Muscle of arm (tissue), 12 donors: ENCODE measurements around the gene COL21A1. TPM values are rescaled to one million over a fixed set of nuclear protein-coding genes. Genes with fewer than 3 reads are reported as not detected.
A peak's percentile ranks its signal among the peaks of the same experiment; 100 is the strongest.

ENCODE experiments used
- DNase-seq: peaks from one replicate; pipeline ENCODE4 v3.0.0-alpha.2; 2013
- polyA plus RNA-seq, 12 donors: library from polyadenylated mRNA; unstranded; fragments of 120-200 nt; gene quantifications; one replicate each; pipeline ENCODE4 v1.2.1, GENCODE V29; 2013; ENCODE audit not compliant: insufficient read length in 12 of 12

COL21A1 gene
- polyA plus RNA-seq, 12 donors, result 79.5 to 205 (median 117) TPM

- no peak for DNase-seq
Measured at GRCh38 chr6:56055081-56055704, 192.2 kb downstream of the COL21A1 start.

GRCh38 chr6:56051202-56051598 lies 196.2 kb downstream of the COL21A1 start:
- no peak for DNase-seq

GRCh38 chr6:56050530-56051201 lies 196.7 kb downstream of the COL21A1 start:
- DNase-seq, result no peak

- no peak for DNase-seq
Measured at GRCh38 chr6:56048601-56049000, 198.8 kb downstream of the COL21A1 start.

GRCh38 chr6:56047931-56048540 lies 199.3 kb downstream of the COL21A1 start:
- DNase-seq, result no peak

- DNase-seq, result no peak
Measured at GRCh38 chr6:56046576-56046975, 200.8 kb downstream of the COL21A1 start.

GRCh38 chr6:56043761-56044160 lies 203.6 kb downstream of the COL21A1 start:
- DNase-seq, result no peak

- DNase-seq, result no peak
Measured at GRCh38 chr6:56043076-56043475, 204.3 kb downstream of the COL21A1 start.

- DNase-seq, result no peak
Measured at GRCh38 chr6:56041591-56041990, 205.8 kb downstream of the COL21A1 start.

- DNase-seq, result no peak
Measured at GRCh38 chr6:56040889-56041301, 206.5 kb downstream of the COL21A1 start.

GRCh38 chr6:56040223-56040622 lies 207.2 kb downstream of the COL21A1 start:
- DNase-seq, result no peak

GRCh38 chr6:56038764-56039163 lies 208.6 kb downstream of the COL21A1 start:
- no peak for DNase-seq

GRCh38 chr6:56037601-56038000 lies 209.8 kb downstream of the COL21A1 start:
- no peak for DNase-seq

GRCh38 chr6:56036916-56037600 lies 210.3 kb downstream of the COL21A1 start:
- no peak for DNase-seq

GRCh38 chr6:56033401-56033800 lies 214.0 kb downstream of the COL21A1 start:
- DNase-seq, result no peak

- no peak for DNase-seq
Measured at GRCh38 chr6:56032715-56033260, 214.6 kb downstream of the COL21A1 start.

- DNase-seq, result no peak
Measured at GRCh38 chr6:56027865-56028264, 219.5 kb downstream of the COL21A1 start.

- DNase-seq, result no peak
Measured at GRCh38 chr6:56026455-56027180, 220.8 kb downstream of the COL21A1 start.

- peak; percentile 57 for DNase-seq
Measured at GRCh38 chr6:56025795-56026194, 221.6 kb downstream of the COL21A1 start.

GRCh38 chr6:56024931-56025330 lies 222.4 kb downstream of the COL21A1 start:
- no peak for DNase-seq

- no peak for DNase-seq
Measured at GRCh38 chr6:56023829-56024228, 223.6 kb downstream of the COL21A1 start.

GRCh38 chr6:56022678-56023077 lies 224.7 kb downstream of the COL21A1 start:
- no peak for DNase-seq
